Measurements from ENCODE around the gene ATP1A1.

- TF ChIP-seq POLR2A (IDR thresholded peaks at IDR 0.05; ENCODE audit: low read length) (no peak), HOXB5 (CRISPR knock-in tag; IDR thresholded peaks at IDR 0.05) (no peak), MAZ (IDR thresholded peaks at IDR 0.05; ENCODE audit: borderline replicate concordance, low read depth, low read length) (no peak), RFX5 (IDR thresholded peaks at IDR 0.05) (no peak), CTCF (IDR thresholded peaks at IDR 0.05) (no peak), MAX (IDR thresholded peaks at IDR 0.05) (no peak), CEBPB (IDR thresholded peaks at IDR 0.05) (no peak), CHD2 (IDR thresholded peaks at IDR 0.05; ENCODE audit: low read length, partially characterized antibody) (no peak), RAD21 (conservative IDR thresholded peaks at IDR 0.05 in 1 of 2, IDR thresholded peaks at IDR 0.05 in 1 of 2) (no peak), EP300 (IDR thresholded peaks at IDR 0.05) (no peak), MYC (IDR thresholded peaks at IDR 0.05; ENCODE audit: borderline replicate concordance, low read length) (no peak)
Observed at GRCh38 chr1:116392717-116393404, 19.8 kb downstream of the ATP1A1 start.

Measured in A549 (cell line).